ENCODE measurements around the gene FRMD4B.

DNA sequence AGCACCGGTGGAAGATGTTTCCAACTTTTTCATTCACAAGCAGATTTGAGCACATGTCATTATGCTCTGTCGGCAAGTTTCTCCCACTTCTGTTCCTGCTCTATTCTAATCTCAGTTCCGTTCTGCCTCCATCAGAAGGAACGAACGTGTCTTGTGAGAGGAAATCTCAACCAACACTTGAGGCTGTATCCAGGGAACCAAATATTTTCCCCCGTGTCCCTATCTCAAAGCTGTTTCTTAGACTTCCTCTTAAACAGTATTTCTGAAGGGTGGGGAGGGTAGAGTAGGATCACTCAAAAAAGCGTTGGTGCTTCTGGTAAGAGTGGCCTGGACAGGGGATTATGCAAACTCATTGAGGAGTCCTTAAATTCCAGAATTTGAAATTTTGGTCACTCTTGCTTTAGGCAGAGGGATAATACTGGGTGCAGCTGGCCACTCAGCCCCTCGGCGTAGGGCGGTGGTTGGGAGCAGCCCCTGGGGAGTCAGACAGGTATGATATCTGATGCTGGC lies 54.9 kb downstream of the FRMD4B start:
- TF ChIP-seq CTCF (IDR thresholded peaks at IDR 0.05) (no peak), POLR2A (IDR thresholded peaks at IDR 0.05) (no peak)
